Subcutaneous adipose tissue (tissue), 4 donors: ENCODE results near the gene PLK5. TPM values are rescaled to one million over a fixed set of nuclear protein-coding genes. Genes with fewer than 3 reads are reported as not detected.

Experiments
- total RNA-seq, 4 donors: library from RNA; depleted of rRNA; stranded (reverse); fragments of >200 nt; gene quantifications; one replicate each; pipeline ENCODE4 v1.1.0, GENCODE V29; 2016
- TF ChIP-seq, protein P1 (sequence below): fragments of 450-650 bp; IDR thresholded peaks from one replicate; pipeline ENCODE4 v1.5.1; 2016; ENCODE audit warnings: low read depth, mild to moderate bottlenecking, control low read depth, antibody characterized with exemption, moderate library complexity

PLK5 gene
- total RNA-seq, 4 donors from 2014 or later, result not detected

DNA sequence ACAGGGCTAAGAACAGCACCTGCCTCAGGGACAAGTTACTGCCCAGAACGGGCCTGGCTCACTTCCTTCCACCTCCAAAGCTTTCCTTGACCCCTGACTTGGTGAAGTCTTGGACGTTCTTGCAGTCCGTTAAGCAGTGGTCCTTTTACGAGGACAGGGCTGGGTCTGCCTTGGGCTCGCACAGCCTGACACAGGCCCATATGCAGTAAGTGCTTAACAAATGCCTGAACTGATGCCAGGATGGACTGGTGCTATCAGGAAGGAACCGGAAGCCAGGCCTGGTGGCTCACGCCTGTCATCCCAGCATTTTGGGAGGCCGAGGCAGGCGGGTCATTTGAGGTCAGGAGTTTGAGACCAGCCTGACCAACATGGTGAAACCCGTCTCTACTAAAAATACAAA is 1.8 kb upstream of the PLK5 start:
- TF ChIP-seq, protein P1, sequence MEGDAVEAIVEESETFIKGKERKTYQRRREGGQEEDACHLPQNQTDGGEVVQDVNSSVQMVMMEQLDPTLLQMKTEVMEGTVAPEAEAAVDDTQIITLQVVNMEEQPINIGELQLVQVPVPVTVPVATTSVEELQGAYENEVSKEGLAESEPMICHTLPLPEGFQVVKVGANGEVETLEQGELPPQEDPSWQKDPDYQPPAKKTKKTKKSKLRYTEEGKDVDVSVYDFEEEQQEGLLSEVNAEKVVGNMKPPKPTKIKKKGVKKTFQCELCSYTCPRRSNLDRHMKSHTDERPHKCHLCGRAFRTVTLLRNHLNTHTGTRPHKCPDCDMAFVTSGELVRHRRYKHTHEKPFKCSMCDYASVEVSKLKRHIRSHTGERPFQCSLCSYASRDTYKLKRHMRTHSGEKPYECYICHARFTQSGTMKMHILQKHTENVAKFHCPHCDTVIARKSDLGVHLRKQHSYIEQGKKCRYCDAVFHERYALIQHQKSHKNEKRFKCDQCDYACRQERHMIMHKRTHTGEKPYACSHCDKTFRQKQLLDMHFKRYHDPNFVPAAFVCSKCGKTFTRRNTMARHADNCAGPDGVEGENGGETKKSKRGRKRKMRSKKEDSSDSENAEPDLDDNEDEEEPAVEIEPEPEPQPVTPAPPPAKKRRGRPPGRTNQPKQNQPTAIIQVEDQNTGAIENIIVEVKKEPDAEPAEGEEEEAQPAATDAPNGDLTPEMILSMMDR, result no peak

- TF ChIP-seq, protein P1, result no peak
Observed at GRCh38 chr19:1522838-1523237, 1.0 kb upstream of the PLK5 start.

DNA sequence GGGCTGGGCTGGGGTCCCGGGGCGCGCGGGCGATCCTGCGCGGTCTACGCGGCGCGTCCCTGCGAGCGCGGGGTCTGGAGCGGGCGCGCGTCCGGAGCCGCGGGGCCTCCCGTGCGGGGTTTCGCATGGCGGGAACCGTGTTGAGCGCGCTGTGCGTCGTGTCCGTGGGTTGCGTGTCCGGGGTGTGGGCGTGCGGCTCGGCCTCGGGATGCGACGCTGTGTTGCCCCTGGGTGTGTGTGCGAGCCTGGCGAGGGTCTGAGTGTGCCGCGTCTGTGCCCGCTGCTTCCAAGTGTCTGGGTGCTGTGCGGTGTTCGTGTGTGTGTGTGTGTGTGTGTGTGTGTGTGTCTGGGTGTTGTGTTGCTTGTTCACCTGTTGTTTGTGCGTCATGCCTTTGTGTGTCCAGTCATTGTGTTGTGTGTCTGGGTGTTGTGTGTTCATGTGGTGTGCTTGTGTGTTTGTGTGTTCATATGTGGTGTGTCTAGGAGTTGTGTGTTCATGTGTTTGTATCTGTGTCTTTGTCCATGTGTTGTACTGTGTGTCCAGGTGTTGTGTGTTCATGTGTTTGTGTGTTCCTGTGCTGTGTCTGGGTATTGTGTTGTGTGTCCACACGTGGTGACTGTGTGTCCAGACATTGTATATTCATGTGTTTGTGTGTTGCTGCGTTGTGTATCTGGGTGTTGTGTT is 552 bp downstream of the PLK5 start:
- TF ChIP-seq, protein P1, result no peak

DNA sequence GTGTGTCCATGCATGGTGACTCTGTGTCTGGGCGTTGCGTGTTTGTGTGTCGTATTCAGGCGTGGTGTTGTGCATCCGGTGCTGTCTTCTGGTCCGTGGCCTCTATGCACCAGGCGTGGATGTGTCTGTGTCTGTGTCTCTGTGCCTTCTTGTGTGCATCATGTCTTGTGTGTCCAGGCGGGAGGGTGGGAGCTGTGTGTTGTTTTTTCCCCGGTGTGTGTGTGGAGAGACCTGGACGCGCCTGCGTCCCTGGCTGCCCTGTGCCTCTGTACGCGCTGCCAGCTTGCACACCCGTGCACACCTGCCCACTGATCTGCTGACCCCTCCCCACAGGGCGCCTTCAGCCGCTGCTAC is 1.1 kb downstream of the PLK5 start:
- TF ChIP-seq, protein P1, result no peak

DNA sequence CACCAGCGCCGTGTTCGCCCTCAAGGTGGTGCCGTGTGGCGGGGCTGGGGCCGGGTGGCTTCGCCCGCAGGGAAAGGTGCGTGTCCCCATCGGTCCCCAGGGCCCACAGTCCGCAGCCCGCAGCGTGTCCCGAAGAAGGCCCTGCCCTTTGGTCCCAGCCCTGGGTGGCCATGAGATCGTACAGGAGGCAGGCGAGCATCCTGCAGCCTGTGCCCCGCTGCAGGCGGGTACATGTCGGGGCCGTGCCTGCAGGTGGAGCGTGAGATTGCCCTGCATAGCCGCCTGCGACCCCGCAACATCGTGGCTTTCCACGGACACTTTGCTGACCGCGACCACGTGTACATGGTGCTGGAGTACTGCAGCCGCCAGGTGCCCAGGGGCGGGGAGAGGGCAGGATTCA is 1.5 kb downstream of the PLK5 start:
- TF ChIP-seq, protein P1, result no peak

GRCh38 chr19:1526066-1526778 is 2.3 kb downstream of the PLK5 start:
- TF ChIP-seq, protein P1, result no peak

- TF ChIP-seq, protein P1, result no peak
Observed at GRCh38 chr19:1526979-1527649, 3.2 kb downstream of the PLK5 start.
